HEK293 (cell line): ENCODE measurements around the gene ATP5F1D.

Source experiments
- CTCF ChIA-PET: fragments of 350-600 bp; formaldehyde crosslinking; extraction: SDS; loops from one replicate; lab custom pipeline; 2021; ENCODE audit warnings: antibody characterized with exemption; lab: Yijun Ruan, JAX
- POLR2A ChIA-PET: fragments of 300-600 bp; formaldehyde crosslinking; extraction: SDS; loops from one replicate; lab custom pipeline; 2020; ENCODE audit warnings: antibody characterized with exemption, inconsistent platforms; lab: Yijun Ruan, JAX
- H3K27ac ChIP-seq: fragments of 200-500 bp; sonication (Bioruptor generic); 2 replicates; pipeline ENCODE4 v1.5.1; 2014; ENCODE audit warnings: low read depth, low read length, control low read depth, inconsistent platforms; ENCODE audit errors: extremely low read depth
- H3K36me3 ChIP-seq, 2 experiments: fragments of 200-500 bp in 1 of 2; sonication (Bioruptor generic) in 1 of 2; 1 replicate in 1 of 2; 2 replicates in 1 of 2; pipeline ENCODE4 v1.5.1; 2014 to 2017; ENCODE audit warnings: inconsistent platforms in 2 of 2, low read length in 2 of 2; ENCODE audit not compliant: control insufficient read depth in 2 of 2, insufficient read depth in 1 of 2
- H3K4me1 ChIP-seq: fragments of 200-500 bp; sonication (Bioruptor generic); 2 replicates; pipeline ENCODE4 v1.5.1; 2014; ENCODE audit warnings: mild to moderate bottlenecking, low read length, inconsistent platforms; ENCODE audit not compliant: control insufficient read depth, insufficient read depth
- H3K4me3 ChIP-seq: 2 replicates; pipeline ENCODE4 v1.5.1; 2011; ENCODE audit warnings: low read depth, mild to moderate bottlenecking, control low read depth, low read length, moderate library complexity
- H3K9me3 ChIP-seq: fragments of 200-500 bp; sonication (Bioruptor generic); 2 replicates; pipeline ENCODE4 v1.5.1; 2014; ENCODE audit warnings: low read depth, low read length, inconsistent platforms; ENCODE audit not compliant: control insufficient read depth, insufficient read depth
- EGR2 ChIP-seq: fragments of 450-650 bp; formaldehyde crosslinking; IDR thresholded peaks from 2 replicates; pipeline ENCODE4 v1.5.1; 2016; ENCODE audit warnings: low read depth, missing biosample characterization, missing genetic modification characterization
- GLIS1 ChIP-seq: fragments of 450-650 bp; formaldehyde crosslinking; IDR thresholded peaks from 2 replicates; pipeline ENCODE4 v1.5.1; 2016; ENCODE audit warnings: missing biosample characterization, missing genetic modification characterization
- KLF17 ChIP-seq: fragments of 450-650 bp; formaldehyde crosslinking; IDR thresholded peaks from 2 replicates; pipeline ENCODE4 v1.5.1; 2016; ENCODE audit warnings: missing biosample characterization, missing genetic modification characterization
- PRDM2 ChIP-seq: fragments of 450-650 bp; formaldehyde crosslinking; IDR thresholded peaks from 2 replicates; pipeline ENCODE4 v1.5.1; 2016; ENCODE audit warnings: missing biosample characterization, missing genetic modification characterization, borderline replicate concordance
- SETDB1 ChIP-seq: IDR thresholded peaks from one replicate; pipeline ENCODE4 v1.6.1; 2017; ENCODE audit warnings: mild to moderate bottlenecking, low read length, moderate library complexity, mixed read lengths; ENCODE audit not compliant: insufficient read length
- SP3 ChIP-seq: fragments of 450-650 bp; formaldehyde crosslinking; IDR thresholded peaks from 2 replicates; pipeline ENCODE4 v1.5.1; 2016; ENCODE audit warnings: missing biosample characterization, missing genetic modification characterization
- WT1 ChIP-seq: fragments of 450-650 bp; formaldehyde crosslinking; IDR thresholded peaks from 2 replicates; pipeline ENCODE4 v1.5.1; 2016; ENCODE audit warnings: missing biosample characterization, missing genetic modification characterization
- ZBTB8A ChIP-seq: fragments of 450-650 bp; formaldehyde crosslinking; IDR thresholded peaks from 2 replicates; pipeline ENCODE4 v1.5.1; 2016; ENCODE audit warnings: missing biosample characterization, missing genetic modification characterization
- ZEB2 ChIP-seq: fragments of 450-650 bp; formaldehyde crosslinking; IDR thresholded peaks from 2 replicates; pipeline ENCODE4 v1.5.1; 2016; ENCODE audit warnings: missing biosample characterization, missing genetic modification characterization
- ZFHX2 ChIP-seq: fragments of 450-650 bp; formaldehyde crosslinking; conservative IDR thresholded peaks from 2 replicates; pipeline ENCODE4 v1.5.1; 2016; ENCODE audit warnings: missing biosample characterization, missing genetic modification characterization
- ZFP37 ChIP-seq: fragments of 450-650 bp; formaldehyde crosslinking; IDR thresholded peaks from 2 replicates; pipeline ENCODE4 v1.5.1; 2016; ENCODE audit warnings: missing biosample characterization, missing genetic modification characterization
- ZNF155 ChIP-seq: fragments of 450-650 bp; formaldehyde crosslinking; IDR thresholded peaks from 2 replicates; pipeline ENCODE4 v1.5.1; 2016; ENCODE audit warnings: missing biosample characterization, missing genetic modification characterization
- ZNF202 ChIP-seq: fragments of 450-650 bp; formaldehyde crosslinking; IDR thresholded peaks from 2 replicates; pipeline ENCODE4 v1.5.1; 2016; ENCODE audit warnings: missing biosample characterization, missing genetic modification characterization, borderline replicate concordance
- ZNF24 ChIP-seq: fragments of 450-650 bp; formaldehyde crosslinking; IDR thresholded peaks from 2 replicates; pipeline ENCODE4 v1.5.1; 2016; ENCODE audit warnings: missing biosample characterization, missing genetic modification characterization
- ZNF311 ChIP-seq: fragments of 450-650 bp; formaldehyde crosslinking; IDR thresholded peaks from 2 replicates; pipeline ENCODE4 v1.5.1; 2017; ENCODE audit warnings: missing biosample characterization, missing genetic modification characterization, borderline replicate concordance
- ZNF341 ChIP-seq: fragments of 450-650 bp; formaldehyde crosslinking; IDR thresholded peaks from 2 replicates; pipeline ENCODE4; 2016; ENCODE audit warnings: low read depth, missing biosample characterization, missing genetic modification characterization
- ZNF354C ChIP-seq: fragments of 450-650 bp; formaldehyde crosslinking; IDR thresholded peaks from 2 replicates; pipeline ENCODE4 v1.5.1; 2016; ENCODE audit warnings: missing biosample characterization, missing genetic modification characterization, low read depth, borderline replicate concordance
- ZNF362 ChIP-seq: fragments of 450-650 bp; formaldehyde crosslinking; IDR thresholded peaks from 2 replicates; pipeline ENCODE4 v1.5.1; 2016; ENCODE audit warnings: missing biosample characterization, missing genetic modification characterization
- ZNF394 ChIP-seq: fragments of 450-650 bp; formaldehyde crosslinking; IDR thresholded peaks from 2 replicates; pipeline ENCODE4 v1.5.1; 2016; ENCODE audit warnings: missing biosample characterization, missing genetic modification characterization, mild to moderate bottlenecking, moderate library complexity, borderline replicate concordance
- ZNF423 ChIP-seq: fragments of 450-650 bp; formaldehyde crosslinking; IDR thresholded peaks from 2 replicates; pipeline ENCODE4 v1.5.1; 2016; ENCODE audit warnings: missing biosample characterization, missing genetic modification characterization
- ZNF473 ChIP-seq: fragments of 450-650 bp; formaldehyde crosslinking; IDR thresholded peaks from 2 replicates; pipeline ENCODE4 v1.5.1; 2017; ENCODE audit warnings: missing biosample characterization, missing genetic modification characterization
- ZNF558 ChIP-seq: fragments of 450-650 bp; formaldehyde crosslinking; IDR thresholded peaks from 2 replicates; pipeline ENCODE4 v1.5.1; 2016; ENCODE audit warnings: missing biosample characterization, missing genetic modification characterization
- ZNF645 ChIP-seq: fragments of 450-650 bp; formaldehyde crosslinking; IDR thresholded peaks from 2 replicates; pipeline ENCODE4; 2016; ENCODE audit warnings: missing biosample characterization, missing genetic modification characterization
- ZNF670 ChIP-seq: fragments of 450-650 bp; formaldehyde crosslinking; IDR thresholded peaks from 2 replicates; pipeline ENCODE4 v1.5.1; 2016; ENCODE audit warnings: missing biosample characterization, missing genetic modification characterization, low read depth
- ZSCAN5A ChIP-seq: fragments of 450-650 bp; formaldehyde crosslinking; IDR thresholded peaks from 2 replicates; pipeline ENCODE4 v1.5.1; 2016; ENCODE audit warnings: missing biosample characterization, missing genetic modification characterization

ATP5F1D gene

GRCh38 chr19:1248786-1249297 is 7.3 kb downstream of the ATP5F1D start (continued):
- no peak for TF ChIP-seq PRDM2
- TF ChIP-seq ZEB2 (tag by site-specific recombination) = peak; percentile 79
- TF ChIP-seq GLIS1 (tag by site-specific recombination) = peak; percentile 6
- peak; percentile 4; the same call in 1 of the 2 replicates for TF ChIP-seq KLF17 (tag by site-specific recombination)
- peak; percentile 69 for TF ChIP-seq ZNF341 (tag by site-specific recombination)
- no peak for TF ChIP-seq SETDB1
- 0 out of 2 replicates have a peak, but pooled peaks have one; percentile 5 for TF ChIP-seq ZFHX2 (tag by site-specific recombination)
- TF ChIP-seq ZBTB8A (tag by site-specific recombination) = peak; percentile 85
- 0 out of 2 replicates have a peak, but pooled peaks have one; percentile 10 for TF ChIP-seq SP3 (tag by site-specific recombination)
- TF ChIP-seq ZNF311 (tag by site-specific recombination) = no peak
- TF ChIP-seq ZNF354C (tag by site-specific recombination) = no peak

GRCh38 chr19:1249298-1249989 is 7.9 kb downstream of the ATP5F1D start:
- peaks cover 0 to 25% of the 10 kb centered on the region in 2 experiments; a peak in 1 of 3 replicates for H3K36me3 ChIP-seq
- H3K4me1 ChIP-seq = peaks cover 8% of the 10 kb centered on the region
- ChIA-PET CTCF (interaction anchor here (0.7 to 1.0 kb wide), 2 partner anchors 17 to 147 kb away, joined by 3 to 4 read pairs; no protein-coding TSS in a partner anchor), POLR2A (interaction anchor here (0.9 to 1.0 kb wide), 4 partner anchors 16 to 20 kb away, joined by 3 to 17 read pairs (median 6); partner anchors contain the start of gene CIRBP)
- peak overlapping the region; percentile 92 for H3K4me3 ChIP-seq
- no peaks in the 10 kb centered on the region for H3K9me3 ChIP-seq
- H3K27ac ChIP-seq = peak overlapping the region; percentile 100
- TF ChIP-seq ZNF394 (no peak), ZNF670 (tag by site-specific recombination) (no peak), ZFP37 (tag by site-specific recombination) (no peak), WT1 (tag by site-specific recombination) (no peak; the same call in 1 of the 2 replicates), ZNF24 (no peak), ZNF155 (tag by site-specific recombination) (no peak), ZSCAN5A (no peak), ZNF423 (tag by site-specific recombination) (peak; percentile 91), SP3 (tag by site-specific recombination) (peak; percentile 8), ZNF362 (tag by site-specific recombination) (peak; percentile 60; the same call in 1 of the 2 replicates), ZNF558 (tag by site-specific recombination) (no peak), ZNF202 (tag by site-specific recombination) (no peak), ZNF473 (tag by site-specific recombination) (no peak), ZNF341 (tag by site-specific recombination) (peak; percentile 59), EGR2 (tag by site-specific recombination) (peak; percentile 51; the same call in 1 of the 2 replicates), ZNF645 (no peak)
